ENCODE data around the gene SCAPER. TPM values are rescaled to one million over a fixed set of nuclear protein-coding genes. Genes with fewer than 3 reads are reported as not detected.
"Not testable (repeated sequence)": the region's sequence is repeated elsewhere in the genome, so short reads cannot be mapped to it uniquely, and the experiment has no call there.

SCAPER gene
- total and polyA plus RNA-seq, 8 donors = 4.9 to 136 (median 18.2) TPM

- Histone ChIP-seq H3K36me3 (peaks cover 0 to 55% (median 38%) of the 10 kb centered on the region in 4 donors), H3K9me3 (no peaks in the 10 kb centered on the region), H3K4me3 (no peak overlapping the region), H3K27ac (no peak overlapping the region), H3K27me3 (no peaks in the 10 kb centered on the region), H3K4me1 (no peaks in the 10 kb centered on the region)
- intact Hi-C loops (cut with DNase I; ENCODE audit: low total_unique reads) = no loop called here
- no peak for DNase-seq
- WGBS, 5 donors = 81 to 86% (median 84%) methylated on average over 4 of the region's 4 CpGs
- TF ChIP-seq POLR2AphosphoS5 (IDR thresholded peaks at IDR 0.05) (no peak), POLR2A (IDR thresholded peaks at IDR 0.05) (no peak), EP300 (IDR thresholded peaks at IDR 0.05) (no peak)
- TF ChIP-seq, protein P1, sequence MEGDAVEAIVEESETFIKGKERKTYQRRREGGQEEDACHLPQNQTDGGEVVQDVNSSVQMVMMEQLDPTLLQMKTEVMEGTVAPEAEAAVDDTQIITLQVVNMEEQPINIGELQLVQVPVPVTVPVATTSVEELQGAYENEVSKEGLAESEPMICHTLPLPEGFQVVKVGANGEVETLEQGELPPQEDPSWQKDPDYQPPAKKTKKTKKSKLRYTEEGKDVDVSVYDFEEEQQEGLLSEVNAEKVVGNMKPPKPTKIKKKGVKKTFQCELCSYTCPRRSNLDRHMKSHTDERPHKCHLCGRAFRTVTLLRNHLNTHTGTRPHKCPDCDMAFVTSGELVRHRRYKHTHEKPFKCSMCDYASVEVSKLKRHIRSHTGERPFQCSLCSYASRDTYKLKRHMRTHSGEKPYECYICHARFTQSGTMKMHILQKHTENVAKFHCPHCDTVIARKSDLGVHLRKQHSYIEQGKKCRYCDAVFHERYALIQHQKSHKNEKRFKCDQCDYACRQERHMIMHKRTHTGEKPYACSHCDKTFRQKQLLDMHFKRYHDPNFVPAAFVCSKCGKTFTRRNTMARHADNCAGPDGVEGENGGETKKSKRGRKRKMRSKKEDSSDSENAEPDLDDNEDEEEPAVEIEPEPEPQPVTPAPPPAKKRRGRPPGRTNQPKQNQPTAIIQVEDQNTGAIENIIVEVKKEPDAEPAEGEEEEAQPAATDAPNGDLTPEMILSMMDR (IDR thresholded peaks at IDR 0.05) = no peak
Measured at GRCh38 chr15:76431971-76432370, 473.2 kb downstream of the SCAPER start.

DNA sequence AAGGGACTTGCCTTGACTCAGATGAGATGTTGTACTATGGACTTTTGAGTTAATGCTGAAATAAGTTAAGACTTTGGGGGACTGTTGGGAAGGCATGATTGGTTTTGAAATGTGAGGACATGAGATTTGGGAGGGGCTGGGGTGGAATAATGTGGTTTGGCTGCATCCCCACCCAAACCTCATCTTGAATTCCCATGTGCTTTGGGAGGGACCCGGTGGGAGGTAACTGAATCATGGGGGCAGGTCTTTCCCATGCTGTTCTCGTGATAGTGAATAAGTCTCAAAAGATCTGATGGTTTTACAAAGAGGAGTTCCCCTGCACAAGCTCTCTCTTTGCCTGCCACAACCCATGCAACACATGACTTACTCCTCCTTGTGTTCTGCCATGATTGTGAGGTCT lies 474.4 kb downstream of the SCAPER start:
- DNase-seq; H3K27me3 ChIP-seq; intact Hi-C loops (cut with DNase I; ENCODE audit: low total_unique reads); H3K27ac ChIP-seq; H3K4me1 ChIP-seq; H3K4me3 ChIP-seq; H3K9me3 ChIP-seq: not testable (repeated sequence)
- H3K36me3 ChIP-seq = peaks cover 0 to 66% (median 43%) of the 10 kb centered on the region in 4 donors
- 88 to 100% (median 97%) methylated on average over 2 of the region's 2 CpGs for WGBS, 5 donors

DNA sequence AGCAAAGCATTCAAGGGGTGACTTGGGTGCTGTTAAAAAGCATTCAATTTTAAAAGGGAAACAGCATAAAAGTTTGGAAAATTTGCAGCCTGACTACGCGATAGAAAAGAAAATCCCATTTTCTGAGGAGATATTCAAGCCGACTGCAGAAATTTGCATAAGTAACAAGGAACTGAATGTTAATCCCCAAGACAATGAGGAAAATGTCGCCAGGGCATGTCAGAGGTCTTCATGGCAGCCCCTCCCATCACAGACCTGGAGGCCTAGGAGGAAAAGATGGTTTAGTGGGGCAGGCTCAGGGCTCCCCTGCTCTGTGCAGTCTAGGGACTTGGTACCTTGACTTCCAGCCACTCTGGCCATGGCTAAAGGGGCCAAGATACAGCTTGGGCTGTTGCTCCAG lies 475.5 kb downstream of the SCAPER start:
- H3K36me3 ChIP-seq = peaks cover 0 to 66% (median 43%) of the 10 kb centered on the region in 4 donors
- H3K27ac ChIP-seq = no peak overlapping the region
- intact Hi-C loops (cut with DNase I; ENCODE audit: low total_unique reads) = no loop called here
- no peak overlapping the region for H3K4me3 ChIP-seq
- DNase-seq = no peak
- TF ChIP-seq EP300 (IDR thresholded peaks at IDR 0.05) (no peak), POLR2AphosphoS5 (IDR thresholded peaks at IDR 0.05) (no peak), POLR2A (IDR thresholded peaks at IDR 0.05) (no peak)
- TF ChIP-seq, protein P1 (IDR thresholded peaks at IDR 0.05) = no peak
- WGBS, 5 donors = 95 to 100% (median 100%) methylated on average over 4 of the region's 4 CpGs
- H3K9me3 ChIP-seq = peaks cover 0 to 6% (median 3%) of the 10 kb centered on the region in 4 donors
- no peaks in the 10 kb centered on the region for H3K27me3 ChIP-seq
- no peaks in the 10 kb centered on the region for H3K4me1 ChIP-seq

- Histone ChIP-seq H3K27ac (no peak overlapping the region), H3K27me3 (no peaks in the 10 kb centered on the region), H3K36me3 (peaks cover 0 to 47% (median 28%) of the 10 kb centered on the region in 4 donors), H3K9me3 (peaks cover 0 to 6% (median 3%) of the 10 kb centered on the region in 4 donors), H3K4me1 (no peaks in the 10 kb centered on the region), H3K4me3 (no peak overlapping the region)
- intact Hi-C loops (cut with DNase I; ENCODE audit: low total_unique reads) = no loop called here
- WGBS, 5 donors = 73 to 96% (median 92%) methylated on average over 2 of the region's 2 CpGs
- TF ChIP-seq POLR2A (IDR thresholded peaks at IDR 0.05) = no peak
- TF ChIP-seq POLR2AphosphoS5 (IDR thresholded peaks at IDR 0.05) = no peak
- no peak for TF ChIP-seq EP300 (IDR thresholded peaks at IDR 0.05)
- TF ChIP-seq, protein P1 (IDR thresholded peaks at IDR 0.05) = no peak
- no peak for DNase-seq
Measured at GRCh38 chr15:76426941-76427340, 478.2 kb downstream of the SCAPER start.

- Histone ChIP-seq H3K27ac (no peak overlapping the region), H3K9me3 (no peaks in the 10 kb centered on the region), H3K27me3 (no peaks in the 10 kb centered on the region), H3K36me3 (no peaks in the 10 kb centered on the region), H3K4me1 (no peaks in the 10 kb centered on the region), H3K4me3 (no peak overlapping the region)
- intact Hi-C loops (cut with DNase I; ENCODE audit: low total_unique reads) = no loop called here
- WGBS, 5 donors = 85 to 92% (median 88%) methylated on average over 1 to 2 of the region's 2 CpGs
- DNase-seq = no peak
- TF ChIP-seq POLR2A (IDR thresholded peaks at IDR 0.05) (no peak), EP300 (IDR thresholded peaks at IDR 0.05) (no peak), POLR2AphosphoS5 (IDR thresholded peaks at IDR 0.05) (no peak)
- TF ChIP-seq, protein P1 (IDR thresholded peaks at IDR 0.05) = no peak
Measured at GRCh38 chr15:76418352-76419140, 486.6 kb downstream of the SCAPER start.
